T-helper 17 cell (primary cell): Measurements from ENCODE around the gene CCL1. TPM values are rescaled to one million over a fixed set of nuclear protein-coding genes. Genes with fewer than 3 reads are reported as not detected.
"Not testable (repeated sequence)": the region's sequence is repeated elsewhere in the genome, so short reads cannot be mapped to it uniquely, and the experiment has no call there.

Source experiments
- ATAC-seq: fragments of 150-1000 bp; cut with Tn5 transposase; 2 replicates; pipeline ENCODE4 v1.10.0; 2021; ENCODE audit warnings: mild to moderate bottlenecking, moderate library complexity
- DNase-seq, 3 donors: peaks; one replicate each; pipeline versions ENCODE4 v3.0.0 to v3.0.0-alpha.2; 2020 to 2021
- H3K9me3 ChIP-seq: one replicate; pipeline ENCODE4 v1.7.0; 2013; ENCODE audit warnings: low read length, mild to moderate bottlenecking; ENCODE audit not compliant: control insufficient read depth, poor library complexity, severe bottlenecking
- H3K27ac Mint-ChIP-seq: one replicate; pipeline ENCODE4 v1.8.0; 2022; ENCODE audit warnings: mild to moderate bottlenecking, moderate library complexity, mixed read lengths
- H3K27me3 Mint-ChIP-seq: one replicate; pipeline ENCODE4 v1.8.0; 2022; ENCODE audit warnings: mixed read lengths
- H3K36me3 Mint-ChIP-seq: one replicate; pipeline ENCODE4 v1.8.0; 2022; ENCODE audit warnings: low read depth, mixed read lengths
- H3K4me1 Mint-ChIP-seq: one replicate; pipeline ENCODE4 v1.8.0; 2022; ENCODE audit warnings: mild to moderate bottlenecking, mixed read lengths
- H3K4me3 Mint-ChIP-seq: one replicate; pipeline ENCODE4 v1.8.0; 2022; ENCODE audit warnings: mild to moderate bottlenecking, moderate library complexity, mixed read lengths
- total RNA-seq, 4 donors: library from RNA in 2 of 4; stranded (reverse) in 2 of 4; gene quantifications; one replicate each; pipeline ENCODE4 v1.2.3 and lab custom pipeline; 2022 to 2026

Gene CCL1
- total RNA-seq, 2 donors from 2014 or later, result not detected

DNA sequence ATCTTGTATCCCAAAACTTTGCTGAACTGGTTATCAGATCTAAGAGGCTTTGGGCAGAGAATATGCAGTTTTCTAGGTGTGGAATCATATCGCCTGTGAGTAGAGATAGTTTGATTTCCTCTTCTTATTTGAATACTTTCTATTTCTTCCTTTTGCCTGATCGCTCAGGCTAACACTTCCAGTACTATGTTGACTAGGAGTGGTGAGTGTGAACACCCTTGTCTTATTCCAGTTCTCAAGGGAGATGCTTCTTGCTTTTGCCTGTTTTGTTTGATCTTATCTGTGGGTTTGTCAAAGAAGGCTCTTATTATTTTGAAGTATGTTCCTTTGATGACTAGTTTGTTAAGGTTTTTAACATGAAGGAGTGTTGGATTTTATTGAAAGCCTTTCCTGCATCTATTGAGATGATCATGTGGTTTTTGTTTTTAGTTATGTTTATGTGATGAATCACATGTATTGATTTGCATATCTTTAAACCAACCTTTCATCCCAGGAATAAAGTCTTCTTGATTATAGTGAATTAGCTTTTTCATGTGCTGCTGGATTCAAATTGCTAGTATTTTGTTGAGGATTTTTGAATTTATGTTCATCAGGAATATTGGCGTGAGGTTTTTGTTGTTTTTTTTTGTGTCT, 23.8 kb downstream of the CCL1 start:
- Mint-ChIP-seq H3K27me3 (peaks cover 59% of the 10 kb centered on the region), H3K4me1 (peaks cover 2% of the 10 kb centered on the region), H3K36me3 (no peaks in the 10 kb centered on the region), H3K27ac (no peak overlapping the region), H3K4me3 (no peak overlapping the region)
- H3K9me3 ChIP-seq, result no peaks in the 10 kb centered on the region
- DNase-seq (no peak), ATAC-seq (no peak)

DNA sequence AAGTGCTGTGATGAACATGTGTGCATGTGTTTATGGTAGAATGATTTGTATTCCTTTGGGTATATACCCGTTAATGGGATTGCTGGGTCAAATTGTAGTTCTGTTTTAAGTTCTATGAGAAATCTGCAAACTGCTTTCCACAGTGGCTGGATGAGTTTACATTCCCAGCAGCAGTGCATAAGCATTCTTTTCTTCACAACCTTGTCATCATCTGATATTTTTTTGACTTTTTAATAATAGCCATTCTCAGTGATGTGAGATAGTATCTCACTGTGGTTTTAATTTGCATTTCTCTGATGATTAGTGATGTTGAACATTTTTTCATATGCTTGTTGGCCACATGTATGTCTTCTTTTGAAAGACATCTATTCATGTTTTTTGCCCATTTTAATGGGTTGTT, 25.3 kb downstream of the CCL1 start:
- Mint-ChIP-seq H3K4me3 (no peak overlapping the region), H3K36me3 (no peaks in the 10 kb centered on the region), H3K27ac (no peak overlapping the region), H3K4me1 (no peaks in the 10 kb centered on the region), H3K27me3 (peaks cover 44% of the 10 kb centered on the region)
- H3K9me3 ChIP-seq, result no peaks in the 10 kb centered on the region
- DNase-seq (no peak), ATAC-seq (no peak)

DNA sequence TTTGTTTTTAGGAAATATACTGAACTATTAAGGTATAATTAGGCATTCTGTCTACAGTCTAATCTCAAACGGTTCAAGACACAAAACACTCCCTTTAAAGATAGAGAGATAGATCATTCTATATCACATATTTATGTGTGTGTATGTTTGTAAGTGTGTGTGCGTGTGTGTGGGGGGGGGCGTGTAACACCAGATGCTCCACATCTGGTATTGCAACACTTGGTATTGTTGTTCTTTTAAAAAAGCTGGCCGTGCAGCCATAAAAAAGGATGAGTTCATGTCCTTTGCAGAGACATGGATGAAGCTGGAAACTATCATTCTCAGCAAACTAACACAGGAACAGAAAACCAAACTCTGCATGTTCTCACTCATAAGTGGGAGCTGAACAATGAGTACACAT, 35.5 kb downstream of the CCL1 start:
- not testable (repeated sequence) for H3K9me3 ChIP-seq, H3K4me1 Mint-ChIP-seq, DNase-seq, ATAC-seq, H3K36me3 Mint-ChIP-seq, H3K4me3 Mint-ChIP-seq, H3K27ac Mint-ChIP-seq
- H3K27me3 Mint-ChIP-seq, result peaks cover 37% of the 10 kb centered on the region

DNA sequence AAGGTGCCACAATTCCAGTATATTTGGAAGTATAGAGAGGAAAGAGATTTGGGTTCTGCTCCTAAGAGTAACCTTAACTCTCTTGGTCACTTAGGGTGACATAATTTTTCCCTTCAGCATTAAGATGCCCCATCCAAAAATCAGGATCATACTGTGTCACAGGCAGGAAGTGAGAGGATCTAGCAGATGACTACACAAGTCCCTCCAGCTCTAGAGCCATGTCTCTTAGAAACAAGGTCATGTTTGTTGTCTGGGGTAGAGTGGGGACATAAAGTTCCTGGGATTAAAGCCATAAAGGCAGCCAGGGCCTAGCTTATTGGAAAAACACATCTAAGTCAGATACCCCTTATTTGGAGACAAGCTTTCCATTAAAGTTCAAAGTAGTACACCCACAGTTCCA, 41.1 kb downstream of the CCL1 start:
- no peaks in the 10 kb centered on the region for H3K9me3 ChIP-seq
- H3K27me3 Mint-ChIP-seq, result peaks cover 28% of the 10 kb centered on the region
- DNase-seq (no peak), ATAC-seq (no peak)
- no peak overlapping the region for H3K4me3 Mint-ChIP-seq
- no peaks in the 10 kb centered on the region for H3K36me3 Mint-ChIP-seq
- no peak overlapping the region for H3K27ac Mint-ChIP-seq
- no peaks in the 10 kb centered on the region for H3K4me1 Mint-ChIP-seq

DNA sequence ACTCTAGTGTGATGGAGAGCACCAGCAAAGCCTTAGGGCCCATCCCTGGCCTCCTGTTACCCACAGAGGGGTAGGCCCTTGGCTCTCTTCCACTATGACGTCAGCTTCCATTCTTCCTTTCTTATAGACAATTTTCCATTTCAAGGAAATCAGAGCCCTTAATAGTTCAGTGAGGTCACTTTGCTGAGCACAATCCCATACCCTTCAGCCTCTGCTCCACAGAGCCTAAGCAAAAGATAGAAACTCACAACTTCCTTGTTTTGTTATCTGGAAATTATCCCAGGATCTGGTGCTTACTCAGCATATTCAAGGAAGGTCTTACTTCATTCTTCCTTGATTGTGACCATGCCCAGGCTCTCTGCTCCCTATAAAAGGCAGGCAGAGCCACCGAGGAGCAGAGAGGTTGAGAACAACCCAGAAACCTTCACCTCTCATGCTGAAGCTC, 44.0 kb downstream of the CCL1 start, which contains the start of gene CCL8:
Gene CCL8 (plus strand): TSS at position 397 of the 445 bp plus-strand sequence. CDS start 67 bp downstream, outside the sequence.
- Mint-ChIP-seq H3K4me3 (no peak within 1 kb of the TSS), H3K27ac (no peak within 1 kb of the TSS), H3K4me1 (no peaks in the 10 kb centered on the region), H3K27me3 (peaks cover 39% of the 10 kb centered on the region), H3K36me3 (no peaks in the 10 kb centered on the region)
- H3K9me3 ChIP-seq, result no peaks in the 10 kb centered on the region
- DNase-seq (no peak), ATAC-seq (no peak)

DNA sequence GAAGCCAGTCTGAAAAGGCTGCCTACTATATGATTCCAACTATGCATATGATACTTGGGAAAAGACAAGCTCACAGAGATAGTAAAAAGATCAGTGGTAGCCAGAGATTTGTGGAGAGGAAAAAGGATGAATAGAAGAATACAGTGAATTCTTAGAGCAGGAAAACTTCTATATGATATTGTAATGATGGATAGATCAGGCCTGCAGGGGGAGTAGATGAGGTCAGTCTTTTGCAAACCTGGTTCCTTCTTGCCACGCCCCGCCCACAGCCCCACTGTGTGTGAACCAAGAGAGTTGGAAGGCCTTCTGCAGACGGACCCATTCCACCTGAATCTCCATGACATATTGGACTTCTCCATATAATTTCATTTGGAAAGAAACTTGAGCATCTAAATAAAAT, 44.6 kb downstream of the CCL1 start:
- Mint-ChIP-seq H3K36me3 (no peaks in the 10 kb centered on the region), H3K4me1 (no peaks in the 10 kb centered on the region), H3K27ac (no peak overlapping the region), H3K4me3 (no peak overlapping the region), H3K27me3 (peaks cover 45% of the 10 kb centered on the region)
- no peaks in the 10 kb centered on the region for H3K9me3 ChIP-seq
- no peak for ATAC-seq
- no peak for DNase-seq

DNA sequence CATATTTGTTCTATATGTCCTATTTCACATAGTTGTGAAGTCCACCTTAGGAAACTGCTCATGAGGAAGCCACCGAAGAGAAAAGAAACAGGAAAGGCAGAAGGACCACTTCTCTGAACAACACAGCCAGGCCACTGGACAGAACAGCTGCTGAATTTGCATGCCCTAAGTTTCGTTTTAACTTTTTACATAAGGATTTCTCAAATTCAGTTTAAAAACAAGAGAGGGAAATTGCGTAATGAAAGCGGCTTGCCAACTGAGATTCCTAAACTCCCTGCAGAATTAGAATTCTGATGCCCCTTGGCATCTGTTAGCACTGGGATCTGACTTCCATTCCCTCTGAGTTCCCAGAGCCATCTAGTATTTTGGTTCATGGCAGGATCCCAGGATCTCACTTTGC, 48.8 kb downstream of the CCL1 start:
- H3K4me1 Mint-ChIP-seq, result no peaks in the 10 kb centered on the region
- no peak for ATAC-seq
- no peaks in the 10 kb centered on the region for H3K36me3 Mint-ChIP-seq
- peaks cover 56% of the 10 kb centered on the region for H3K27me3 Mint-ChIP-seq
- no peaks in the 10 kb centered on the region for H3K9me3 ChIP-seq
- H3K4me3 Mint-ChIP-seq, result no peak overlapping the region
- H3K27ac Mint-ChIP-seq, result no peak overlapping the region
- DNase-seq, result no peak

DNA sequence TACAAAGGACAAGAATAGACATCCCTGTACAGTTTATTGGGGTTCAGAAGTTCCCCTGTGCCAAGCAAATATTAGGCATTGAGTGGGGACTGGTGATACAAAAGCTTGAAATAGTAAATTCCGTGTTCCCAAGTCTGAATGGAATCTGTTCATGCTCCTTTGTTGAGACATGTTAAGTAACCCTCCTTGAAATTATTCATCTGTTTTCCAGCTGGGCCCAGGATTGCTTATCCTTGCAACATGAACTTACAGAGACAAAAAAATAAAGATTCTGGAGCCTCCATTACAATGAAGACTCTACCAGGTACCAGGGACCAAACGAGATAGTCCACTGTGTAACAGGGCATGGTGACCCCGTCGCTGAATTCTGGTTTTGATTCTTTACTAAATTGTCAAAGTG, 49.9 kb downstream of the CCL1 start:
- H3K36me3 Mint-ChIP-seq, result no peaks in the 10 kb centered on the region
- H3K4me1 Mint-ChIP-seq, result no peaks in the 10 kb centered on the region
- H3K9me3 ChIP-seq, result no peaks in the 10 kb centered on the region
- ATAC-seq, result no peak
- H3K27ac Mint-ChIP-seq, result no peak overlapping the region
- peaks cover 54% of the 10 kb centered on the region for H3K27me3 Mint-ChIP-seq
- H3K4me3 Mint-ChIP-seq, result no peak overlapping the region
- DNase-seq, result no peak

DNA sequence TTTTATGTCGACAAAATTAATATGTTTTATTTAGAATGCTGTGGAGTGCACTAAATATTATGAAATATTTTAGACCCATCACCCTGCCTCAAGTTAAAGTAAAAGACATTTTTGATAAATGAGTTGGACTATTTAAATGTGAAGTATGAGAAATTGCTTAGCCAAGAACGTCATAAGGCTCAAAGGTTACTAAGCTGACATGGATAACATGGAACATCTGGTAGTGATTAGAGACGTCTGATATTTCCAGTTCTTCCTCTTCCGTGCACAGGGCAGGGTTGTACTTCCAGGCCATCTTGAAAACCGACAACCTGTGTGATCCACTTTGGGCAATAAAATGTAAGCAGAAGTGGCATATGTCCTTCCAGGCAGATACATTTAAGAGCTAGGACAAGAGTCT, 51.0 kb downstream of the CCL1 start:
- no peak overlapping the region for H3K4me3 Mint-ChIP-seq
- ATAC-seq (no peak), DNase-seq (no peak)
- no peak overlapping the region for H3K27ac Mint-ChIP-seq
- H3K9me3 ChIP-seq, result no peaks in the 10 kb centered on the region
- H3K27me3 Mint-ChIP-seq, result peaks cover 58% of the 10 kb centered on the region
- no peaks in the 10 kb centered on the region for H3K4me1 Mint-ChIP-seq
- H3K36me3 Mint-ChIP-seq, result no peaks in the 10 kb centered on the region

DNA sequence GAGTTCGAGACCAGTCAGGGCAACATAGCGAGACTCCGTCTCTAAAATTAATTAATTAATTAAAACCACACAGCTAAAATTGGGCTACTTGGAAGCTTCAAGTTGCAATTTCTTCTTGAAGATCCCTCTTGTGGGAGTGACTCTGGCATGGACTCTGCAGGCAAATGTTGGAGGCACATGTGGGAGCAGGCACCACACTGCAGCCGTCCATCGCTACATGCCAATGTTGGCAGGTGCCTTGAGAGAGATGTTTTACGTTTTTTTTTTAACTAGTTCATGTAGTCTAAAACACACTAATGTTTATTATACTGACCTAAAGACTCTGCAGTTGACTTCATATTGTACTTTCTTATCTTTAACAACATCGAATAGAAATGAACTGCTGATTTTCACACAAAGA, 51.7 kb downstream of the CCL1 start:
- Mint-ChIP-seq H3K4me3 (no peak overlapping the region), H3K4me1 (no peaks in the 10 kb centered on the region), H3K27ac (no peak overlapping the region), H3K27me3 (peaks cover 56% of the 10 kb centered on the region), H3K36me3 (no peaks in the 10 kb centered on the region)
- ATAC-seq (no peak), DNase-seq (no peak)
- H3K9me3 ChIP-seq, result no peaks in the 10 kb centered on the region

Other genes starting within 250 kb of the CCL1 start
- not detected for gene CCL2, start 107.9 kb downstream of the CCL1 start, total RNA-seq
- gene CCL7, start 93.0 kb downstream of the CCL1 start, total RNA-seq, result not detected
- not detected for gene CCL11, start 77.5 kb downstream of the CCL1 start, total RNA-seq
- gene CCL8, start 43.8 kb downstream of the CCL1 start, total RNA-seq, result not detected
- not detected for gene CCL13, start 6.8 kb downstream of the CCL1 start, total RNA-seq
- gene TMEM132E, start 216.3 kb upstream of the CCL1 start, total RNA-seq, result not detected